Measurements from ENCODE around the gene ATP10D. TPM values are rescaled to one million over a fixed set of nuclear protein-coding genes. Genes with fewer than 3 reads are reported as not detected.

ATP10D gene
- total RNA-seq, 1 experiment from 2014 or later: 3.8 TPM

GRCh38 chr4:47488706-47489105 is 3.6 kb downstream of the ATP10D start:
- peaks cover 12 to 20% of the 10 kb centered on the region in 2 experiments for H3K4me1 Mint-ChIP-seq
- Histone ChIP-seq H2BK20ac (ENCODE audit: low read depth, low read length, poor library complexity, severe bottlenecking) (no peak overlapping the region), H3K23ac (ENCODE audit: insufficient read length, low read depth, low read length) (no peak overlapping the region), H3K56ac (ENCODE audit: insufficient read length, low read depth, low read length) (no peak overlapping the region), H3K79me1 (ENCODE audit: insufficient read depth, low read depth, low read length, poor library complexity, severe bottlenecking) (no peaks in the 10 kb centered on the region), H3K4ac (ENCODE audit: low read depth, low read length) (no peak overlapping the region), H3K23me2 (ENCODE audit: insufficient read length, low read depth, low read length, poor library complexity, severe bottlenecking) (peaks cover 7% of the 10 kb centered on the region), H2BK5ac (ENCODE audit: insufficient read length, low read length) (no peak overlapping the region), H3K27me3 (ENCODE audit: insufficient read depth, low read length) (no peaks in the 10 kb centered on the region), H3K9ac (ENCODE audit: extremely low read depth, insufficient read length, low read length) (no peak overlapping the region), H3K79me2 (ENCODE audit: insufficient read depth, low read length) (no peaks in the 10 kb centered on the region), H3K18ac (ENCODE audit: insufficient read length, low read depth, low read length) (no peak overlapping the region), H4K91ac (ENCODE audit: insufficient read length, low read depth, low read length) (no peak overlapping the region), H3T11ph (ENCODE audit: low read length) (no peak overlapping the region), H2AK5ac (ENCODE audit: insufficient read length, low read length) (no peak overlapping the region), H2BK15ac (ENCODE audit: low read depth, low read length) (no peak overlapping the region), H2BK12ac (ENCODE audit: insufficient read length, low read depth, low read length) (no peak overlapping the region), H3K9me3 (ENCODE audit: control insufficient read depth, low read depth, low read length) (no peaks in the 10 kb centered on the region), H4K8ac (replicated peaks; ENCODE audit: insufficient read length, low read depth, low read length) (no peak overlapping the region), H3K4me1 (ENCODE audit: insufficient read depth, low read length) (no peaks in the 10 kb centered on the region), H2AFZ (ENCODE audit: low read length) (no peak overlapping the region), H2BK120ac (ENCODE audit: low read depth, low read length, poor library complexity, severe bottlenecking) (no peak overlapping the region), H3K27ac (ENCODE audit: insufficient read length, low read depth, low read length) (no peak overlapping the region), H4K20me1 (ENCODE audit: control insufficient read depth, insufficient read depth, insufficient read length) (no peaks in the 10 kb centered on the region), H3K14ac (ENCODE audit: insufficient read depth, low read length) (no peak overlapping the region), H4K5ac (ENCODE audit: insufficient read length, low read depth, low read length) (no peak overlapping the region), H3K4me2 (ENCODE audit: insufficient read depth, insufficient read length, low read length) (no peak overlapping the region)
- no peak overlapping the region; a peak in 1 of 7 replicates for H3K27ac Mint-ChIP-seq
- peaks cover 0 to 6% of the 10 kb centered on the region in 2 experiments; a peak in 2 of 5 replicates for H3K9me3 Mint-ChIP-seq
- no peak for TF ChIP-seq CTCF (conservative IDR thresholded peaks at IDR 0.05)
- H3K4me3 Mint-ChIP-seq: no peak overlapping the region
- H3K27me3 Mint-ChIP-seq (ENCODE audit: low read depth): peaks cover 9% of the 10 kb centered on the region
- WGBS (ENCODE audit: extremely low coverage, insufficient read length, low lambda C conversion rate): no CpG with 5 or more reads among the region's 3 CpGs
- no peak for DNase-seq
- no peaks in the 10 kb centered on the region for H3K36me3 Mint-ChIP-seq (ENCODE audit: insufficient read depth in 1 of 3, low read depth in 3 of 3)
